WTC11 (cell line): ENCODE results near the gene SMIM5. TPM values are rescaled to one million over a fixed set of nuclear protein-coding genes. Genes with fewer than 3 reads are reported as not detected.

Source experiments
- ATAC-seq: fragments of 200-7000 bp; cut with Tn5 transposase; 2 replicates; pipeline ENCODE4 v1.10.0; 2021; ENCODE audit warnings: mild to moderate bottlenecking, moderate library complexity
- CTCF ChIA-PET: fragments of 300-600 bp; sonication (Branson Sonifier 250); formaldehyde crosslinking; loops from one replicate; lab custom pipeline; 2021; ENCODE audit warnings: antibody characterized with exemption; lab: Charles Lee
- POLR2A ChIA-PET: fragments of 350-600 bp; sonication (Branson Sonifier 250); formaldehyde crosslinking; loops from one replicate; lab custom pipeline; 2021; ENCODE audit warnings: antibody characterized with exemption; lab: Charles Lee
- DNase-seq: peaks from one replicate; pipeline ENCODE4 v3.0.0; 2021; ENCODE audit warnings: low spot score
- H3K27ac Mint-ChIP-seq: 2 replicates; pipeline ENCODE4 v1.8.0; 2021; ENCODE audit warnings: mixed read lengths
- H3K27me3 Mint-ChIP-seq: 2 replicates; pipeline ENCODE4 v1.8.0; 2021; ENCODE audit warnings: low read depth, mild to moderate bottlenecking, moderate library complexity, mixed read lengths
- H3K36me3 Mint-ChIP-seq: 2 replicates; pipeline ENCODE4 v1.8.0; 2021; ENCODE audit warnings: mixed read lengths
- H3K4me1 Mint-ChIP-seq: 2 replicates; pipeline ENCODE4 v1.8.0; 2022; ENCODE audit warnings: mixed read lengths
- H3K4me3 Mint-ChIP-seq: 2 replicates; pipeline ENCODE4 v1.8.0; 2021; ENCODE audit warnings: mild to moderate bottlenecking, moderate library complexity, mixed read lengths
- H3K9me3 Mint-ChIP-seq: 2 replicates; pipeline ENCODE4 v1.8.0; 2021; ENCODE audit warnings: mixed read lengths
- CREB1 ChIP-seq: sonication (generic); formaldehyde crosslinking; IDR thresholded peaks from 2 replicates; pipeline ENCODE4 v1.8.0; 2023; ENCODE audit warnings: mild to moderate bottlenecking, missing genetic modification reagents
- CREM ChIP-seq: sonication (generic); formaldehyde crosslinking; IDR thresholded peaks from 2 replicates; pipeline ENCODE4 v1.8.1; 2022; ENCODE audit warnings: mild to moderate bottlenecking, missing genetic modification reagents, moderate library complexity
- EMX1 ChIP-seq: fragments of 250-450 bp; sonication (Bioruptor Pico); IDR thresholded peaks from 2 replicates; pipeline ENCODE4 v1.8.0; 2021; ENCODE audit warnings: mild to moderate bottlenecking
- ETV6 ChIP-seq: sonication (generic); formaldehyde crosslinking; IDR thresholded peaks from 2 replicates; pipeline ENCODE4 v1.8.1; 2022; ENCODE audit warnings: mild to moderate bottlenecking, missing genetic modification reagents
- FOXK1 ChIP-seq: sonication (generic); formaldehyde crosslinking; IDR thresholded peaks from 2 replicates; pipeline ENCODE4 v1.8.0; 2022; ENCODE audit warnings: mild to moderate bottlenecking, moderate library complexity, missing genetic modification reagents
- FOXP1 ChIP-seq: sonication (generic); formaldehyde crosslinking; IDR thresholded peaks from 2 replicates; pipeline ENCODE4 v1.8.0; 2022; ENCODE audit warnings: missing genetic modification reagents, mild to moderate bottlenecking, moderate library complexity, borderline replicate concordance
- GRHL2 ChIP-seq: fragments of 250-450 bp; sonication (Bioruptor Pico); IDR thresholded peaks from 2 replicates; pipeline ENCODE4 v1.8.0; 2022; ENCODE audit warnings: mild to moderate bottlenecking, moderate library complexity; ENCODE audit not compliant: insufficient replicate concordance, severe bottlenecking
- MXD4 ChIP-seq: fragments of 250-450 bp; sonication (Bioruptor Pico); IDR thresholded peaks from 2 replicates; pipeline ENCODE4 v1.8.0; 2021; ENCODE audit warnings: mild to moderate bottlenecking, moderate library complexity, borderline replicate concordance
- NR2C2 ChIP-seq: sonication (generic); formaldehyde crosslinking; IDR thresholded peaks from 2 replicates; pipeline ENCODE4 v1.8.0; 2022; ENCODE audit warnings: mild to moderate bottlenecking, missing genetic modification reagents
- SP1 ChIP-seq: sonication (generic); formaldehyde crosslinking; conservative IDR thresholded peaks from 2 replicates; pipeline ENCODE4 v1.8.1; 2022; ENCODE audit warnings: missing genetic modification reagents
- TEAD1 ChIP-seq: sonication (generic); formaldehyde crosslinking; IDR thresholded peaks from 2 replicates; pipeline ENCODE4 v1.8.0; 2022; ENCODE audit warnings: mild to moderate bottlenecking, missing genetic modification reagents
- ZNF121 ChIP-seq: sonication (generic); formaldehyde crosslinking; IDR thresholded peaks from 2 replicates; pipeline ENCODE4 v1.8.0; 2023; ENCODE audit warnings: missing genetic modification reagents
- ZNF396 ChIP-seq: fragments of 250-450 bp; sonication (Bioruptor Pico); IDR thresholded peaks from 2 replicates; pipeline ENCODE4 v1.8.0; 2021; ENCODE audit warnings: mild to moderate bottlenecking, moderate library complexity, borderline replicate concordance
- ZNF671 ChIP-seq: fragments of 250-450 bp; sonication (Bioruptor Pico); IDR thresholded peaks from 2 replicates; pipeline ENCODE4 v1.8.0; 2021; ENCODE audit warnings: mild to moderate bottlenecking
- total RNA-seq: library from RNA; stranded (reverse); gene quantifications from 3 replicates; pipeline ENCODE4 v1.2.3, GENCODE V29; 2021
- TF ChIP-seq, protein P1 (sequence below): sonication (generic); formaldehyde crosslinking; IDR thresholded peaks from 2 replicates; pipeline ENCODE4 v1.8.1; 2023; ENCODE audit warnings: mild to moderate bottlenecking, moderate library complexity, missing genetic modification reagents
- TF ChIP-seq, protein P2 (sequence below): sonication (generic); formaldehyde crosslinking; IDR thresholded peaks from 2 replicates; pipeline ENCODE4 v1.8.0; 2023; ENCODE audit warnings: missing genetic modification reagents, mild to moderate bottlenecking, borderline replicate concordance
- TF ChIP-seq, protein P3 (sequence below): sonication (generic); formaldehyde crosslinking; IDR thresholded peaks from 2 replicates; pipeline ENCODE4 v1.8.1; 2022; ENCODE audit warnings: mild to moderate bottlenecking, moderate library complexity, missing genetic modification reagents
- TF ChIP-seq, protein P4 (sequence below): fragments of 250-450 bp; sonication (Bioruptor Pico); conservative IDR thresholded peaks from 2 replicates; pipeline ENCODE4 v1.9.0; 2021; ENCODE audit warnings: mild to moderate bottlenecking
- TF ChIP-seq, protein P5 (sequence below): sonication (generic); formaldehyde crosslinking; conservative IDR thresholded peaks from 2 replicates; pipeline ENCODE4 v1.8.1; 2023; ENCODE audit warnings: mild to moderate bottlenecking, low read depth, missing genetic modification reagents, moderate library complexity
- TF ChIP-seq, protein P6 (sequence below): sonication (generic); formaldehyde crosslinking; IDR thresholded peaks from 2 replicates; pipeline ENCODE4 v1.8.1; 2022; ENCODE audit warnings: low read depth, mild to moderate bottlenecking, moderate library complexity, missing genetic modification reagents, borderline replicate concordance
- TF ChIP-seq, protein P7 (sequence below): sonication (generic); formaldehyde crosslinking; IDR thresholded peaks from 2 replicates; pipeline ENCODE4 v1.8.1; 2023; ENCODE audit warnings: mild to moderate bottlenecking, missing genetic modification reagents, moderate library complexity

Gene SMIM5
- total RNA-seq, 1 experiment from 2014 or later, result not detected

DNA sequence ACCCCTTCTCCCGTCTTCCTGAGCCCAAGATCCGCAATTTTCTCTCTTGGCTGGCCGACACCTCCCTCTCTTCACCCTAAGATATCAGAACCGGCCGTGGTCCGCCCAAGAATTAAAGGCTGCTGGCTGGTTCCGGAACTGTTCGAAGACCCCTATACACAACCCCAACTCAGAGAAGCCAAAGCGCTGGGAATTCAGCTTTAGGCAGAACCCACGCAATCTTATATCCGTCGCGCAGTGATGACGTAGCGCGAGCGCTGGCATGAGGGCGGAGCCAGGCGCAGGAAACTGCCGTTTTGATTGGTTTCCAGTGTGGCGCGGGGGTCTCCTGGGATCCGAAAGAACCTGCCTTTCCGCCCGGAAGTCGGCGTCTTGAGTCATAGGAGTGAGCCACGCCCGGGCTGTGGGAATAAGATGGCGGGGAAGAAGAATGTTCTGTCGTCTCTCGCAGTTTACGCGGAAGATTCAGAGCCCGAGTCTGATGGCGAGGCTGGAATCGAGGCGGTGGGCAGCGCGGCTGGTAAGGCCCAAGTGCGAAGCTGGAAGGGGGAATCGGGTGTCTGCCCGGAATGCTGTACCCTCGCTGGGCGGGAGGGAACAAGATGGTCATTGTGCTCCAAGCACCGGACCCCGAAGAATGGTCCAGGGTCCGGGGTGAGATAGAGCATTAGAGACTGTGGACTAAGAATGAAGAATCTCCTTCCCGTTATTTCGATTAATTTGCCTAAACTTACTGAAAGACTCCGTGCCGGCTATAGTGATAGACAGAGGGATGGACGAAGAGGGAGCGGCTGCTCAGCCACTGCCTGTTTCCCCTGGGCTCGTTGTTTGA lies 33.9 kb downstream of the SMIM5 start, which contains the start of the genes RECQL5 and SAP30BP:
TSS of gene RECQL5 (minus strand) at position 196 of the 832 bp plus-strand sequence. CDS start 597 bp downstream, outside the sequence.
TSS of gene SAP30BP (plus strand) at position 380 of the 832 bp plus-strand sequence. CDS start at position 415, 35 bp downstream.
- ATAC-seq (peak; percentile 100), DNase-seq (peak; percentile 96)
- ChIA-PET CTCF (interaction anchor here (0.6 to 3.6 kb wide), 16 partner anchors 8 to 383 kb away, joined by 3 to 22 read pairs (median 3); partner anchors contain the start of genes GALK1, SMIM5 and TSEN54), POLR2A (interaction anchor here (0.6 to 1.0 kb wide), 4 partner anchors 34 to 293 kb away, joined by 3 to 6 read pairs (median 4); partner anchors contain the start of gene SMIM5)
- H3K36me3 Mint-ChIP-seq, result peaks cover 45% of the 10 kb centered on the region
- H3K27ac Mint-ChIP-seq, result peak within 1 kb of the TSS; percentile 65; the same call in 1 of the 2 replicates
- no peaks in the 10 kb centered on the region for H3K27me3 Mint-ChIP-seq
- no peak within 1 kb of the TSS for H3K4me3 Mint-ChIP-seq
- H3K9me3 Mint-ChIP-seq, result no peaks in the 10 kb centered on the region
- H3K4me1 Mint-ChIP-seq, result peaks cover 12% of the 10 kb centered on the region
- TF ChIP-seq, protein P1, sequence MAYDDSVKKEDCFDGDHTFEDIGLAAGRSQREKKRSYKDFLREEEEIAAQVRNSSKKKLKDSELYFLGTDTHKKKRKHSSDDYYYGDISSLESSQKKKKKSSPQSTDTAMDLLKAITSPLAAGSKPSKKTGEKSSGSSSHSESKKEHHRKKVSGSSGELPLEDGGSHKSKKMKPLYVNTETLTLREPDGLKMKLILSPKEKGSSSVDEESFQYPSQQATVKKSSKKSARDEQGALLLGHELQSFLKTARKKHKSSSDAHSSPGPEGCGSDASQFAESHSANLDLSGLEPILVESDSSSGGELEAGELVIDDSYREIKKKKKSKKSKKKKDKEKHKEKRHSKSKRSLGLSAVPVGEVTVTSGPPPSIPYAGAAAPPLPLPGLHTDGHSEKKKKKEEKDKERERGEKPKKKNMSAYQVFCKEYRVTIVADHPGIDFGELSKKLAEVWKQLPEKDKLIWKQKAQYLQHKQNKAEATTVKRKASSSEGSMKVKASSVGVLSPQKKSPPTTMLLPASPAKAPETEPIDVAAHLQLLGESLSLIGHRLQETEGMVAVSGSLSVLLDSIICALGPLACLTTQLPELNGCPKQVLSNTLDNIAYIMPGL (CRISPR knock-in tag), result peak; percentile 39; the same call in 1 of the 2 replicates
- TF ChIP-seq ETV6 (CRISPR knock-in tag), result peak; percentile 53; the same call in 1 of the 2 replicates
- TF ChIP-seq ZNF671 (CRISPR knock-in tag), result no peak
- no peak for TF ChIP-seq GRHL2
- TF ChIP-seq, protein P2, sequence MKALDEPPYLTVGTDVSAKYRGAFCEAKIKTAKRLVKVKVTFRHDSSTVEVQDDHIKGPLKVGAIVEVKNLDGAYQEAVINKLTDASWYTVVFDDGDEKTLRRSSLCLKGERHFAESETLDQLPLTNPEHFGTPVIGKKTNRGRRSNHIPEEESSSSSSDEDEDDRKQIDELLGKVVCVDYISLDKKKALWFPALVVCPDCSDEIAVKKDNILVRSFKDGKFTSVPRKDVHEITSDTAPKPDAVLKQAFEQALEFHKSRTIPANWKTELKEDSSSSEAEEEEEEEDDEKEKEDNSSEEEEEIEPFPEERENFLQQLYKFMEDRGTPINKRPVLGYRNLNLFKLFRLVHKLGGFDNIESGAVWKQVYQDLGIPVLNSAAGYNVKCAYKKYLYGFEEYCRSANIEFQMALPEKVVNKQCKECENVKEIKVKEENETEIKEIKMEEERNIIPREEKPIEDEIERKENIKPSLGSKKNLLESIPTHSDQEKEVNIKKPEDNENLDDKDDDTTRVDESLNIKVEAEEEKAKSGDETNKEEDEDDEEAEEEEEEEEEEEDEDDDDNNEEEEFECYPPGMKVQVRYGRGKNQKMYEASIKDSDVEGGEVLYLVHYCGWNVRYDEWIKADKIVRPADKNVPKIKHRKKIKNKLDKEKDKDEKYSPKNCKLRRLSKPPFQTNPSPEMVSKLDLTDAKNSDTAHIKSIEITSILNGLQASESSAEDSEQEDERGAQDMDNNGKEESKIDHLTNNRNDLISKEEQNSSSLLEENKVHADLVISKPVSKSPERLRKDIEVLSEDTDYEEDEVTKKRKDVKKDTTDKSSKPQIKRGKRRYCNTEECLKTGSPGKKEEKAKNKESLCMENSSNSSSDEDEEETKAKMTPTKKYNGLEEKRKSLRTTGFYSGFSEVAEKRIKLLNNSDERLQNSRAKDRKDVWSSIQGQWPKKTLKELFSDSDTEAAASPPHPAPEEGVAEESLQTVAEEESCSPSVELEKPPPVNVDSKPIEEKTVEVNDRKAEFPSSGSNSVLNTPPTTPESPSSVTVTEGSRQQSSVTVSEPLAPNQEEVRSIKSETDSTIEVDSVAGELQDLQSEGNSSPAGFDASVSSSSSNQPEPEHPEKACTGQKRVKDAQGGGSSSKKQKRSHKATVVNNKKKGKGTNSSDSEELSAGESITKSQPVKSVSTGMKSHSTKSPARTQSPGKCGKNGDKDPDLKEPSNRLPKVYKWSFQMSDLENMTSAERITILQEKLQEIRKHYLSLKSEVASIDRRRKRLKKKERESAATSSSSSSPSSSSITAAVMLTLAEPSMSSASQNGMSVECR (CRISPR knock-in tag), result 0 out of 2 replicates have a peak, but pooled peaks have one; percentile 22
- peak; percentile 30; the same call in 1 of the 2 replicates for TF ChIP-seq FOXP1 (CRISPR knock-in tag)
- TF ChIP-seq, protein P3, sequence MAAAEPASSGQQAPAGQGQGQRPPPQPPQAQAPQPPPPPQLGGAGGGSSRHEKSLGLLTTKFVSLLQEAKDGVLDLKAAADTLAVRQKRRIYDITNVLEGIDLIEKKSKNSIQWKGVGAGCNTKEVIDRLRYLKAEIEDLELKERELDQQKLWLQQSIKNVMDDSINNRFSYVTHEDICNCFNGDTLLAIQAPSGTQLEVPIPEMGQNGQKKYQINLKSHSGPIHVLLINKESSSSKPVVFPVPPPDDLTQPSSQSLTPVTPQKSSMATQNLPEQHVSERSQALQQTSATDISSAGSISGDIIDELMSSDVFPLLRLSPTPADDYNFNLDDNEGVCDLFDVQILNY, result no peak
- 0 out of 2 replicates have a peak, but pooled peaks have one; percentile 14 for TF ChIP-seq CREB1 (CRISPR knock-in tag)
- TF ChIP-seq, protein P4, sequence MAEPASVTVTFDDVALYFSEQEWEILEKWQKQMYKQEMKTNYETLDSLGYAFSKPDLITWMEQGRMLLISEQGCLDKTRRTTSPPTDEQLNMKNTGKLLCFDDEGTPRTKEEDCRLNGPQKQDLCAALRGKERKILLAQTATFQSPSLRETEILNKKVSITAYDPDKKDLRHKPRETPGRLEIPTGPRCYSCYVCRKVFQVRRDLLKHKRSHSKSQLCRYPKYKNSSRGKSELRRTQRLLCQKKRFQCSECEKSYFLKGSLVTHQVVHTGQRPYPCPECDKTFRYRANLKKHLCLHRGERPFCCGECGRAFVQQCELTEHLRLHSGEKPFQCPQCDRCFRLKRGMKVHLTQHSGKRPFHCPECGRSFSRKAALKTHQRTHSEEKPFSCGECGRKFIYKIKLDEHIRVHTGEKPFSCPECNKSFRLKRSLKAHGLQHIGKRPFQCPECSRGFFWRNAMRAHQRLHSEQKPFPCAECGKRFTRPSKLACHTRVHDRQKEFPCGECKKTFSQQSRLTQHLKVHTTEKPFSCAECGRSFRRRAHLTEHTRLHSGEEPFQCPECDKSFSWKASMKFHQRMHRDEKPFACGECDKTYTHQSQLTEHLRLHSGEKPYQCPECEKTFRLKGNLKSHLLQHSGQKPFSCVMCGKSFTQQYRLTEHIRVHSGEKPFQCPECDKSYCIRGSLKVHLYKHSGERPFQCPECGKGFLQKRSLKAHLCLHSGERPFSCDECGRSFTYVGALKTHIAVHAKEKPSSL (CRISPR knock-in tag), result no peak
- TF ChIP-seq MXD4 (CRISPR knock-in tag), result no peak
- TF ChIP-seq, protein P5, sequence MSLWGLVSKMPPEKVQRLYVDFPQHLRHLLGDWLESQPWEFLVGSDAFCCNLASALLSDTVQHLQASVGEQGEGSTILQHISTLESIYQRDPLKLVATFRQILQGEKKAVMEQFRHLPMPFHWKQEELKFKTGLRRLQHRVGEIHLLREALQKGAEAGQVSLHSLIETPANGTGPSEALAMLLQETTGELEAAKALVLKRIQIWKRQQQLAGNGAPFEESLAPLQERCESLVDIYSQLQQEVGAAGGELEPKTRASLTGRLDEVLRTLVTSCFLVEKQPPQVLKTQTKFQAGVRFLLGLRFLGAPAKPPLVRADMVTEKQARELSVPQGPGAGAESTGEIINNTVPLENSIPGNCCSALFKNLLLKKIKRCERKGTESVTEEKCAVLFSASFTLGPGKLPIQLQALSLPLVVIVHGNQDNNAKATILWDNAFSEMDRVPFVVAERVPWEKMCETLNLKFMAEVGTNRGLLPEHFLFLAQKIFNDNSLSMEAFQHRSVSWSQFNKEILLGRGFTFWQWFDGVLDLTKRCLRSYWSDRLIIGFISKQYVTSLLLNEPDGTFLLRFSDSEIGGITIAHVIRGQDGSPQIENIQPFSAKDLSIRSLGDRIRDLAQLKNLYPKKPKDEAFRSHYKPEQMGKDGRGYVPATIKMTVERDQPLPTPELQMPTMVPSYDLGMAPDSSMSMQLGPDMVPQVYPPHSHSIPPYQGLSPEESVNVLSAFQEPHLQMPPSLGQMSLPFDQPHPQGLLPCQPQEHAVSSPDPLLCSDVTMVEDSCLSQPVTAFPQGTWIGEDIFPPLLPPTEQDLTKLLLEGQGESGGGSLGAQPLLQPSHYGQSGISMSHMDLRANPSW, result no peak
- TF ChIP-seq SP1 (CRISPR knock-in tag), result peak; percentile 93
- no peak for TF ChIP-seq ZNF121 (CRISPR knock-in tag)
- TF ChIP-seq, protein P6, sequence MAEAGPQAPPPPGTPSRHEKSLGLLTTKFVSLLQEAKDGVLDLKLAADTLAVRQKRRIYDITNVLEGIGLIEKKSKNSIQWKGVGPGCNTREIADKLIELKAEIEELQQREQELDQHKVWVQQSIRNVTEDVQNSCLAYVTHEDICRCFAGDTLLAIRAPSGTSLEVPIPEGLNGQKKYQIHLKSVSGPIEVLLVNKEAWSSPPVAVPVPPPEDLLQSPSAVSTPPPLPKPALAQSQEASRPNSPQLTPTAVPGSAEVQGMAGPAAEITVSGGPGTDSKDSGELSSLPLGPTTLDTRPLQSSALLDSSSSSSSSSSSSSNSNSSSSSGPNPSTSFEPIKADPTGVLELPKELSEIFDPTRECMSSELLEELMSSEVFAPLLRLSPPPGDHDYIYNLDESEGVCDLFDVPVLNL (CRISPR knock-in tag), result no peak
- no peak for TF ChIP-seq EMX1
- TF ChIP-seq CREM, result peak; percentile 99
- TF ChIP-seq TEAD1 (CRISPR knock-in tag), result peak; percentile 65; the same call in 1 of the 2 replicates
- peak; percentile 96 for TF ChIP-seq FOXK1 (CRISPR knock-in tag)
- TF ChIP-seq, protein P7, sequence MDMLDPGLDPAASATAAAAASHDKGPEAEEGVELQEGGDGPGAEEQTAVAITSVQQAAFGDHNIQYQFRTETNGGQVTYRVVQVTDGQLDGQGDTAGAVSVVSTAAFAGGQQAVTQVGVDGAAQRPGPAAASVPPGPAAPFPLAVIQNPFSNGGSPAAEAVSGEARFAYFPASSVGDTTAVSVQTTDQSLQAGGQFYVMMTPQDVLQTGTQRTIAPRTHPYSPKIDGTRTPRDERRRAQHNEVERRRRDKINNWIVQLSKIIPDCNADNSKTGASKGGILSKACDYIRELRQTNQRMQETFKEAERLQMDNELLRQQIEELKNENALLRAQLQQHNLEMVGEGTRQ (CRISPR knock-in tag), result peak; percentile 48
- no peak for TF ChIP-seq ZNF396
- TF ChIP-seq NR2C2 (CRISPR knock-in tag), result no peak
